Ovary (tissue), 3 donors: ENCODE measurements around the gene TXNDC2.

Experiments
- CTCF ChIP-seq, 3 donors: fragments of 450-650 bp in 2 of 3; fragments of 200-600 bp in 1 of 3; IDR thresholded peaks; one replicate each; pipeline versions ENCODE4 v1.5.1 to v1.8.0; 2016 to 2022; ENCODE audit warnings: antibody characterized with exemption in 3 of 3, mild to moderate bottlenecking in 1 of 3
- EP300 ChIP-seq: sonication (generic); formaldehyde crosslinking; IDR thresholded peaks from one replicate; pipeline ENCODE4 v1.6.1; 2017; ENCODE audit warnings: antibody characterized with exemption
- POLR2A ChIP-seq: fragments of 450-650 bp; IDR thresholded peaks from one replicate; pipeline ENCODE4 v1.6.1; 2017; ENCODE audit warnings: antibody characterized with exemption, mild to moderate bottlenecking, moderate library complexity
- donor health status: DM: no; HTN: no; CAD: no.

DNA sequence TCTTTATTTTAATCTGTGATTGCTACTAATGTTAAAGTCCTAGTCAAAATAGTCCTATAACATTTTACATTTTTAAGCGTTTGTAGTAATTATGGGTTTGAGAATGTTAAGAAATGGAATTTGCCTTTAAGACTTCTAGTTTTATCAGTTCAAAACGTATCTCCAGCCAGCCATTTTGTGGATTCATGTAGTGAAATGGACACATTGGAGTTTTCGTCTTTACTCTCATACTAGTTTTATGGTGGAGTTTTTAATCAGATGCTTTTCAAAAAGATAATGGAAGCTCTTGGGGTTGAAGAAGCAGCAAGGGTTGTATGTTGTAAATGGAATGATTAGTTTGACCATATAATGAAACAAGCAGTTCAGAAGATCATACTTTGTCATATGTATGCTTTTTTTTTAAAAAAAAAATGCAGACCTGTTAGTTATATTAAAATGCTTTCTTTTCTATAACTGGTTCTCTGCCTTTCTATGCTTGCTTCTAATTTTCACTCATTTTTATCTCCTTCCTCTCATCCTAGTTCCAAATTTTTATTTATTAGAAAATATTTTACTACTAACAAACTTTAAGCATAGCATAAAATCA lies 44.6 kb downstream of the TXNDC2 start:
- TF ChIP-seq CTCF (IDR thresholded peaks at IDR 0.05) (no peak), POLR2A (no peak), EP300 (no peak)
